Measurements from ENCODE around the gene RAB24.

DNA sequence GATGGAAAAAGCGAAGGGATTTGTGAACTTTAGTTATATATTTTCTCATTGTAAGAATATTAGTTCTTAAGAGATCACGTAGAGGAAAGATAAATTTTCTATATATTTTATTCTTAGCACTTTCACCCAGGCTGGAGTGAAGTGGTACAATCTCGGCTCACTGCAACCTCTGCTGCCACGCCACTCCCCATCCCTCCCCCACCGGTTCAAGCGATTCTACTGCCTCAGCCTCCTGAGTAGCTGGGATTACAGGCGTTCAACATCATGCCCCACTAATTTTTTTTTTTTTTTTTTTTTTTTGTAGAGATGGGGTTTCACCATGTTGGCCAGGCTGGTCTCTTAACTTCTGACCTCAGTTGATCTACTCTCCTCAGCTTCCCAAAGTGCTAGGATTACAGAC is 42.6 kb downstream of the RAB24 start:
- TF ChIP-seq CTCF (IDR thresholded peaks at IDR 0.05; ENCODE audit: poor library complexity) (no peak), EZH2 (IDR thresholded peaks at IDR 0.05; ENCODE audit: borderline replicate concordance) (no peak), EZH2phosphoT487 (IDR thresholded peaks at IDR 0.05; ENCODE audit: low read depth, severe bottlenecking, unreplicated experiment) (no peak)
